Body of pancreas (tissue), 4 donors: ENCODE results near the gene RXRA.

Experiments used
- POLR2A ChIP-seq, 3 donors: fragments of 450-650 bp; IDR thresholded peaks; one replicate each; pipeline ENCODE4 v1.6.1; 2016; ENCODE audit warnings: antibody characterized with exemption in 3 of 3, mild to moderate bottlenecking in 2 of 3
- TF ChIP-seq, protein P1 (sequence below), 7 experiments: fragments of 450-650 bp in 4 of 7; fragments of 200-600 bp in 3 of 7; sonication (generic) in 3 of 7; IDR thresholded peaks; one replicate each; pipeline ENCODE4 v1.5.1; 2016 to 2019; ENCODE audit warnings: antibody characterized with exemption in 7 of 7

DNA sequence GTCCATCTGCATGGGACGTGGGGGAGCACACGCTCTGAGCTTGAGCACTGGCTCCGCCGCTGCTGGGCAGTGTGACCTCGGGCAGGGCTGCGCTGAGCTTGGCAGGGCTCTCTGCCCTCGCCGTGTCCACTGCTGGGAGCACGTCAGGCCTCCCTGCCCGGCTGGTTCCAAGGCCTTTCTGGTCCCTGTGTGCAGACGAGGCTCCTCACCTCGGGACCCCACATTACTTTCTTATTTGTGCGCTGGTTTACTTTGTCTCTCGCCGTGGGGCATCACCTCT lies 43.9 kb downstream of the RXRA start:
- TF ChIP-seq, protein P1, sequence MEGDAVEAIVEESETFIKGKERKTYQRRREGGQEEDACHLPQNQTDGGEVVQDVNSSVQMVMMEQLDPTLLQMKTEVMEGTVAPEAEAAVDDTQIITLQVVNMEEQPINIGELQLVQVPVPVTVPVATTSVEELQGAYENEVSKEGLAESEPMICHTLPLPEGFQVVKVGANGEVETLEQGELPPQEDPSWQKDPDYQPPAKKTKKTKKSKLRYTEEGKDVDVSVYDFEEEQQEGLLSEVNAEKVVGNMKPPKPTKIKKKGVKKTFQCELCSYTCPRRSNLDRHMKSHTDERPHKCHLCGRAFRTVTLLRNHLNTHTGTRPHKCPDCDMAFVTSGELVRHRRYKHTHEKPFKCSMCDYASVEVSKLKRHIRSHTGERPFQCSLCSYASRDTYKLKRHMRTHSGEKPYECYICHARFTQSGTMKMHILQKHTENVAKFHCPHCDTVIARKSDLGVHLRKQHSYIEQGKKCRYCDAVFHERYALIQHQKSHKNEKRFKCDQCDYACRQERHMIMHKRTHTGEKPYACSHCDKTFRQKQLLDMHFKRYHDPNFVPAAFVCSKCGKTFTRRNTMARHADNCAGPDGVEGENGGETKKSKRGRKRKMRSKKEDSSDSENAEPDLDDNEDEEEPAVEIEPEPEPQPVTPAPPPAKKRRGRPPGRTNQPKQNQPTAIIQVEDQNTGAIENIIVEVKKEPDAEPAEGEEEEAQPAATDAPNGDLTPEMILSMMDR (IDR thresholded peaks at IDR 0.05) = no peak
- TF ChIP-seq POLR2A (IDR thresholded peaks at IDR 0.05) = no peak
